OCI-LY7 (cell line): Measurements from ENCODE around the gene FAM25A. TPM values are rescaled to one million over a fixed set of nuclear protein-coding genes. Genes with fewer than 3 reads are reported as not detected.
"Not testable (repeated sequence)": the region's sequence is repeated elsewhere in the genome, so short reads cannot be mapped to it uniquely, and the experiment has no call there.

Experiments used
- BruUV-seq: library from RNA; stranded (reverse); fragments of 400-500 nt; replicated peaks from 2 replicates; lab custom pipeline; 2021; lab: Mats Ljungman, UMichigan
- CTCF ChIA-PET: fragments of 300-600 bp; sonication (Branson Sonifier 250); formaldehyde crosslinking; loops from one replicate; lab custom pipeline; 2022; ENCODE audit warnings: antibody characterized with exemption; ENCODE audit not compliant: unreplicated experiment; lab: Charles Lee
- POLR2A ChIA-PET: fragments of 300-600 bp; sonication (Branson Sonifier 250); formaldehyde crosslinking; loops from one replicate; lab custom pipeline; 2022; ENCODE audit warnings: antibody characterized with exemption; lab: Charles Lee
- DNase-seq: peaks from one replicate; pipeline ENCODE4 v3.0.0-alpha.2; 2015; ENCODE audit warnings: low spot score
- H2AFZ ChIP-seq: fragments of 200-600 bp; sonication (generic), shearing (Covaris generic); 2 replicates; pipeline ENCODE4 v1.6.1; 2014; ENCODE audit warnings: mild to moderate bottlenecking, antibody characterized with exemption, low read length, moderate library complexity
- H3K27ac ChIP-seq: fragments of 200-600 bp; sonication (generic); 2 replicates; pipeline ENCODE4 v1.5.1; 2014; ENCODE audit warnings: mixed run types, low read depth, mild to moderate bottlenecking, moderate library complexity, low read length, inconsistent platforms; ENCODE audit not compliant: poor library complexity, severe bottlenecking
- H3K36me3 ChIP-seq: fragments of 200-600 bp; sonication (generic); 2 replicates; pipeline ENCODE4 v1.6.1; 2014; ENCODE audit warnings: mild to moderate bottlenecking, antibody characterized with exemption, low read length, moderate library complexity, mixed read lengths; ENCODE audit not compliant: insufficient read depth
- H3K4me1 ChIP-seq: fragments of 200-600 bp; sonication (generic); 2 replicates; pipeline ENCODE4 v1.5.1; 2014; ENCODE audit warnings: mild to moderate bottlenecking, low read length; ENCODE audit not compliant: insufficient read depth, poor library complexity, severe bottlenecking
- H3K4me2 ChIP-seq: fragments of 200-600 bp; sonication (generic); 2 replicates; pipeline ENCODE4 v1.6.1; 2014; ENCODE audit warnings: mild to moderate bottlenecking, low read length
- H3K4me3 ChIP-seq: fragments of 200-600 bp; sonication (generic); 2 replicates; pipeline ENCODE4 v1.5.1; 2014; ENCODE audit warnings: mild to moderate bottlenecking, low read depth, low read length; ENCODE audit not compliant: poor library complexity, severe bottlenecking
- H3K79me2 ChIP-seq: fragments of 200-600 bp; sonication (generic); 2 replicates; pipeline ENCODE4 v1.6.1; 2016; ENCODE audit warnings: low read depth, mild to moderate bottlenecking, low read length, moderate library complexity, mixed read lengths; ENCODE audit not compliant: insufficient read depth
- H3K9me2 ChIP-seq: fragments of 200-600 bp; sonication (generic); 2 replicates; pipeline ENCODE4 v1.6.1; 2016; ENCODE audit warnings: mild to moderate bottlenecking, low read length, mixed read lengths; ENCODE audit not compliant: insufficient read depth
- H3K9me3 ChIP-seq: fragments of 200-600 bp; sonication (generic); 2 replicates; pipeline ENCODE4 v1.6.1; 2014; ENCODE audit warnings: mild to moderate bottlenecking, mixed run types, low read length, mixed read lengths
- H4K20me1 ChIP-seq: fragments of 200-600 bp; sonication (generic); 2 replicates; pipeline ENCODE4 v1.6.1; 2014; ENCODE audit warnings: mild to moderate bottlenecking, antibody characterized with exemption, low read length, moderate library complexity, mixed read lengths; ENCODE audit not compliant: insufficient read depth
- EZH2phosphoT487 ChIP-seq: fragments of 200-600 bp; sonication (generic); IDR thresholded peaks from 2 replicates; pipeline ENCODE4 v1.6.1; 2018; ENCODE audit warnings: low read depth, borderline replicate concordance, mild to moderate bottlenecking, mixed run types, antibody characterized with exemption, low read length, moderate library complexity, mixed read lengths
- intact Hi-C: fragments of 100-400 bp; cut with micrococcal nuclease; formaldehyde crosslinking; loops from one replicate; pipeline ENCODE4 v1.10.0; 2022; ENCODE audit not compliant: unreplicated experiment
- total RNA-seq, 2 experiments: library from RNA; depleted of rRNA in 1 of 2; stranded (reverse); fragments of >200 nt in 1 of 2; shearing (Covaris generic) in 1 of 2; gene quantifications; 2 replicates each; pipeline ENCODE4 v1.2.3, GENCODE V29; 2014 to 2022
- TF ChIP-seq, protein P1 (sequence below): fragments of 200-600 bp; sonication (generic); conservative IDR thresholded peaks from 2 replicates; pipeline ENCODE4 v1.5.1; 2014; ENCODE audit warnings: mild to moderate bottlenecking, antibody characterized with exemption, low read length, moderate library complexity, mixed read lengths

Gene FAM25A
- total RNA-seq, 2 experiments from 2014 or later: not detected

DNA sequence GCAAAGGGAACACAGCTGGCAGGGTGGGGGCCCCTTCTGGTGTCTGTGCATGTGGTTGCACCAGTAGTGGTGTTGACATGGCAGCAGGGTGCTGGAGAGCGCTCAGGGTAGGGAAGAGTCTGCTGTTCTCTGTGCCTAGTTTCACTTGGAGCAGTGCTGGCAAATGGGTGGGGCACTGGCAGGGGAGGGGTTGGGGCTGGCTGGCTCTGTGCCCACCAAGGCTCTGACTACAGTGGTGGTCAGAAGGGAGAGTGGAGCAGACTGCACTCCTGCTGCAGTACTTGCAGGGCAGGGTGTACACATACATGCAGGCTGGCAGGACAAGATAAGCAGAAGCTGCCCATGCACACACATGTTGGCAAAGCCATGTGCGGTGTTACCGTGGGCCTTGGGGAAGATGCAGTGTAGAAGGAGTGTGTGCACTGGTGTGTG is 18.2 kb downstream of the FAM25A start:
- Histone ChIP-seq H3K9me2 (no peaks in the 10 kb centered on the region), H3K9me3 (no peaks in the 10 kb centered on the region), H3K4me2 (no peak overlapping the region), H3K27ac (no peak overlapping the region), H3K36me3 (no peaks in the 10 kb centered on the region), H3K4me3 (no peak overlapping the region), H4K20me1 (no peaks in the 10 kb centered on the region), H3K79me2 (no peaks in the 10 kb centered on the region), H2AFZ (no peak overlapping the region), H3K4me1 (no peaks in the 10 kb centered on the region)
- intact Hi-C loops: no loop called here
- no TSS peak for BruUV-seq
- ChIA-PET CTCF (no interaction called here), POLR2A (no interaction called here)
- TF ChIP-seq, protein P1, sequence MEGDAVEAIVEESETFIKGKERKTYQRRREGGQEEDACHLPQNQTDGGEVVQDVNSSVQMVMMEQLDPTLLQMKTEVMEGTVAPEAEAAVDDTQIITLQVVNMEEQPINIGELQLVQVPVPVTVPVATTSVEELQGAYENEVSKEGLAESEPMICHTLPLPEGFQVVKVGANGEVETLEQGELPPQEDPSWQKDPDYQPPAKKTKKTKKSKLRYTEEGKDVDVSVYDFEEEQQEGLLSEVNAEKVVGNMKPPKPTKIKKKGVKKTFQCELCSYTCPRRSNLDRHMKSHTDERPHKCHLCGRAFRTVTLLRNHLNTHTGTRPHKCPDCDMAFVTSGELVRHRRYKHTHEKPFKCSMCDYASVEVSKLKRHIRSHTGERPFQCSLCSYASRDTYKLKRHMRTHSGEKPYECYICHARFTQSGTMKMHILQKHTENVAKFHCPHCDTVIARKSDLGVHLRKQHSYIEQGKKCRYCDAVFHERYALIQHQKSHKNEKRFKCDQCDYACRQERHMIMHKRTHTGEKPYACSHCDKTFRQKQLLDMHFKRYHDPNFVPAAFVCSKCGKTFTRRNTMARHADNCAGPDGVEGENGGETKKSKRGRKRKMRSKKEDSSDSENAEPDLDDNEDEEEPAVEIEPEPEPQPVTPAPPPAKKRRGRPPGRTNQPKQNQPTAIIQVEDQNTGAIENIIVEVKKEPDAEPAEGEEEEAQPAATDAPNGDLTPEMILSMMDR: no peak
- no peak for TF ChIP-seq EZH2phosphoT487
- no peak for DNase-seq

DNA sequence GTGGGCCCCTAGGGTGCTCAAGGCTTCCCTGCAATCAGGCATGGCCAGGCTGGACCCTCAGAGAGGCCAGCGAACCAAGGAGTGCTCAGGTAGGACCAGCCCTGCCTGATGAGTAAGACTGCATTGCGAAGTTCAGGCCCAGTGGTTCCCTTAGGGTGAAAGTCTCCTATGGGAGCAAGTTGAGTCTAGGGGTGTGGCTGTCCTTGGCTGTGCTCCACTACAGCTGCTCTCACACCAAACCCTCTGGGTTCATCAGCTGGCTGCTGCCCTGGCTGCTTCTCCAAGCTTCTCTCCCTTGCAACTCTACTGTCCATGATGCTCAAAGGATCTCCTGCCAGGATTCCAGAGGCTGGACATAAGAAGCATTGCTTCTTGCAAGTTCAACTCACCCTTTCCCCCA is 18.7 kb downstream of the FAM25A start:
- H3K27ac ChIP-seq: no peak overlapping the region
- BruUV-seq: no TSS peak
- CTCF ChIA-PET: no interaction called here

DNA sequence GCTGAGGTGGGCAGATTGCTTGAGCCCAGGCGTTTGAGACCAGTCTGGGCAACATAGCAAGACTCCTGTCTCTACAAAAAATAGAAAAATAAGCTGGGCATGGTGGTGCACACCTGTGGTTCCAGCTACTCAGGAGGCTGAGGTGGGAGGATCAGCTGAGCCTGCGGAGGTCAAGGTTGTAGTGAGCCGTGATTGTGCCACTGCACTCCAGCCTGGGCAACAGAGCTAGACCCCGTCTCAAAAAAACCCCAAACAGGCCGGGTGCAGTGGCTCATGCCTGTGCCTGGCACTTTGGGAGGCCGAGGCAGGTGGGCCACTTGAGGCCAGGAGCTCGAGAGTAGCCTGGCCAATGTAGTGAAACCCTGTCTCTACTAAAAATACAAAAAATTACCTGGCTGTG is 23.5 kb downstream of the FAM25A start:
- POLR2A ChIA-PET, BruUV-seq, H4K20me1 ChIP-seq, H3K4me3 ChIP-seq, DNase-seq, H3K27ac ChIP-seq, CTCF ChIA-PET, H3K9me2 ChIP-seq, H3K79me2 ChIP-seq, H3K9me3 ChIP-seq, intact Hi-C loops, H3K4me2 ChIP-seq, H3K4me1 ChIP-seq, H2AFZ ChIP-seq: not testable (repeated sequence)
- H3K36me3 ChIP-seq: peaks cover 17% of the 10 kb centered on the region

More for the DNA sequence above, 18.7 kb downstream of the FAM25A start:
- no peak overlapping the region for H3K4me2 ChIP-seq
- no peak overlapping the region for H2AFZ ChIP-seq
- H3K4me3 ChIP-seq: no peak overlapping the region
- no peak for TF ChIP-seq EZH2phosphoT487
- TF ChIP-seq, protein P1: no peak
- no peaks in the 10 kb centered on the region for H3K36me3 ChIP-seq
- H3K4me1 ChIP-seq: no peaks in the 10 kb centered on the region
- POLR2A ChIA-PET: interaction anchor here (0.8 kb wide), 1 partner anchor 30 kb away, joined by 3 read pairs; no protein-coding TSS in a partner anchor
- no peaks in the 10 kb centered on the region for H3K9me2 ChIP-seq
- DNase-seq: no peak
- H3K79me2 ChIP-seq: no peaks in the 10 kb centered on the region
- intact Hi-C loops: no loop called here
- no peaks in the 10 kb centered on the region for H3K9me3 ChIP-seq
- H4K20me1 ChIP-seq: no peaks in the 10 kb centered on the region
